ENCODE measurements around the gene SLC16A5. TPM values are rescaled to one million over a fixed set of nuclear protein-coding genes. Genes with fewer than 3 reads are reported as not detected.
A peak's percentile ranks its signal among the peaks of the same experiment; 100 is the strongest.

Gene SLC16A5
- total RNA-seq, 4 donors from 2014 or later = 4.1 to 17.5 (median 12.1) TPM; not detected in 1

DNA sequence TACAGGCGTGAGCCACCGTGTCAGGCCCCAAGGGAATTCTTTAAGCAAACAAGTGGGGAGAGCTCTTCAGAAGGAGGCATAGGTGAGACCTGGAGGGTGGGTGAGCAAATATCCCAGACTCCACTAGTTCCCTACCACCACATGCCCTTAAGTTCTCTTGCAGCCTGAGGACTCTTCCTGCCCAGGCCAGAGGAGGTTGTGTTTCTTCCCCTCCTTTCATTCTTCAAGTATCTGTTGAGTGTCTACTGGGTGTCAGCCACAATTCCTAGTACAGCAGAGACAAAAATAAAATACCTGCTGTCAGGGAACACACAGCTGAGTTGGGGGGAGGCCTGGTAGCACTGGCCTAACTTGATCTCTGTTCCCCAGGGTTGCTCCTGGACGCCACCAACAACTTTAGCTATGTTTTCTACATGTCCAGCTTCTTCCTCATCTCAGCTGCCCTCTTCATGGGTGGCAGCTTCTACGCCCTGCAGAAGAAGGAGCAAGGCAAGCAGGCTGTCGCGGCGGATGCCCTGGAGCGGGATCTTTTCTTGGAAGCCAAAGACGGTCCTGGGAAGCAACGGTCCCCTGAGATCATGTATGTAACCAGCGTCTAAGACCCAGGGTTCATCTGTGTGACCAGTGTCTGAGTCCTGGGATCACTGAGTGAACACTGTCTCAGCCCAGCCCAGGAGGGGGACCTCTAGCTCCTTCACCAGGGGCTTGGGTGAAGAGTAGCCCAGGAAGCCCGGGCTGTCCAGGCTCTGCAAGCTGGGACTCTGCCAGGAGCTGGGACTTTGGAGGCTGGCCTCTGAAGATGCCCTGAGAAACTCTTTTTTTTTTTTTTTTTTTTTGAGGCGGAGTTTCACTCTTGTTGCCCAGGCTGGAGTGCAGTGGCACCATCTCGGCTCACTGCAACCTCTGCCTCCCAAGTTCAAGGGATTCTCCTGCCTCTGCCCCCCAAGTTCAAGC, 16.1 kb downstream of the SLC16A5 start:
- H3K9me3 ChIP-seq = no peaks in the 10 kb centered on the region
- H3K4me1 ChIP-seq = no peaks in the 10 kb centered on the region
- H3K4me3 ChIP-seq = no peak overlapping the region
- H3K36me3 ChIP-seq = no peaks in the 10 kb centered on the region
- DNase-seq = no peak
- no peak overlapping the region for H3K27ac ChIP-seq
- TF ChIP-seq CTCF (IDR thresholded peaks at IDR 0.05) (no peak), POLR2A (IDR thresholded peaks at IDR 0.05) (no peak)
- no peaks in the 10 kb centered on the region for H3K27me3 ChIP-seq
- intact Hi-C loops (cut with DNase I; ENCODE audit: low total_unique reads) = no loop called here

- Histone ChIP-seq H3K27ac (no peak overlapping the region), H3K36me3 (no peaks in the 10 kb centered on the region), H3K4me3 (no peak overlapping the region), H3K9me3 (no peaks in the 10 kb centered on the region), H3K4me1 (peaks cover 0 to 9% of the 10 kb centered on the region in 2 donors), H3K27me3 (no peaks in the 10 kb centered on the region)
- intact Hi-C loops (cut with DNase I; ENCODE audit: low total_unique reads) = no loop called here
- DNase-seq = no peak
- TF ChIP-seq CTCF (IDR thresholded peaks at IDR 0.05) (peak; percentile 20 to 60 (median 50)), POLR2A (IDR thresholded peaks at IDR 0.05) (no peak)
Measured at GRCh38 chr17:75105126-75106080, 17.6 kb downstream of the SLC16A5 start.

DNA sequence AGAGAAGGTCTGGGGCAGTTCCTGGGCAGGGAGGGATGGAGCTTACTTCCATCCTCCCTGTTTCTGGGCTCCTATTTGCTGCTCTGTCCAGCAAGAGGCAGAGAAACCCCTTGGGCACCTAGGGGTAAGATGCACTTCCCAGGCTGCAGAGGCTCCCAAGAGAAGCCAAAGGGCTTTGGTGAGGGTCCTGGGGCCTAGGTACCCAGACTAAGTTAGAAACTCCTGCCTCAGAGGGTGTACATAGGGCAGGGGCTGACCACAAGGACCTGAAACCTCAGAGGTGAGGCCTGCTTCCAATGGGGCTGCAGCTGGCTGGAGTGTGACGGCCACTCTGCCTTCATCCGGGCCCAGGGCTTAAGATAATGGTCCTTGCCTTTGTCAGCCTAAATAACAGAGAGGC, 20.4 kb downstream of the SLC16A5 start:
- Histone ChIP-seq H3K9me3 (no peaks in the 10 kb centered on the region), H3K4me3 (no peak overlapping the region), H3K27ac (no peak overlapping the region), H3K4me1 (peaks cover 0 to 18% of the 10 kb centered on the region in 2 donors), H3K27me3 (no peaks in the 10 kb centered on the region), H3K36me3 (no peaks in the 10 kb centered on the region)
- no peak for DNase-seq
- intact Hi-C loops (cut with DNase I; ENCODE audit: low total_unique reads) = no loop called here
- no peak for TF ChIP-seq CTCF (IDR thresholded peaks at IDR 0.05)
- TF ChIP-seq POLR2A (IDR thresholded peaks at IDR 0.05) = no peak

DNA sequence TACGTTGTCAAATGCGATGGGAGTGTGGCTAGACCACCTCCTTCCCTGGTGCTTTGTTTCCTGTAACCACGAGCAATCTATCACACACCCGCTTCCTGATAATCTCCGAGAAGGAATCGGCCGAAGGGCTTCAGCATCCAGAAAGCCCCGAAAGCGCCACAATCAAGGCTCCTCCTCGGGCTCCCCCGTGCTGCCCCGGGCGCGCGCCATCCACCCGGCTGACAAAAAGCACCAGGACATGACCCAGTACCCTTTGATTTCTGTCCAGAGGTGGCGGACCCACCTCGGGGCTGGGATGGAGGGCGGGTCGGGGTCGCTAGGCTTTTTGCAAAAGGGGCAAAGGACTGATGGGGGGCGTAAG, 21.3 kb downstream of the SLC16A5 start:
- DNase-seq = no peak
- Histone ChIP-seq H3K4me3 (peak overlapping the region; percentile 69 to 98), H3K36me3 (no peaks in the 10 kb centered on the region), H3K4me1 (peaks cover 0 to 18% of the 10 kb centered on the region in 2 donors), H3K27ac (no peak overlapping the region), H3K9me3 (no peaks in the 10 kb centered on the region), H3K27me3 (no peaks in the 10 kb centered on the region)
- intact Hi-C loops (cut with DNase I; ENCODE audit: low total_unique reads) = no loop called here
- TF ChIP-seq CTCF (IDR thresholded peaks at IDR 0.05) (no peak), POLR2A (IDR thresholded peaks at IDR 0.05) (no peak)
